ENCODE results near the gene SETBP1. TPM values are rescaled to one million over a fixed set of nuclear protein-coding genes. Genes with fewer than 3 reads are reported as not detected.
"Not testable (repeated sequence)": the region's sequence is repeated elsewhere in the genome, so short reads cannot be mapped to it uniquely, and the experiment has no call there.

Gene SETBP1
- polyA plus RNA-seq, 6 donors from 2014 or later: 6.0 to 20.2 (median 10.0) TPM

- no peak for DNase-seq
- H3K4me3 Mint-ChIP-seq: peak overlapping the region in 1 of 8 donors; percentile 47
- no peak for ATAC-seq (ENCODE audit: low read depth in 2 of 2)
- H3K4me1 Mint-ChIP-seq: peaks cover 74 to 88% (median 83%) of the 10 kb centered on the region in 3 donors
- H3K27me3 Mint-ChIP-seq: no peaks in the 10 kb centered on the region
- H3K36me3 Mint-ChIP-seq: peaks cover 36 to 57% of the 10 kb centered on the region in 2 donors
- H3K27ac Mint-ChIP-seq: peak overlapping the region in 3 of 6 donors; percentile 11 to 78 (median 70)
- peaks cover 0 to 3% (median 0%) of the 10 kb centered on the region in 7 donors for H3K9me3 Mint-ChIP-seq
These were observed 36.0 kb downstream of the SETBP1 start for GRCh38 chr18:44716697-44717163.

- Mint-ChIP-seq H3K27ac (peak overlapping the region in 3 of 6 donors; percentile 27 to 79 (median 58)), H3K4me1 (peaks cover 89 to 96% (median 96%) of the 10 kb centered on the region in 3 donors), H3K9me3 (peaks cover 0 to 3% (median 0%) of the 10 kb centered on the region in 7 donors), H3K36me3 (peaks cover 15 to 37% of the 10 kb centered on the region in 2 donors), H3K4me3 (peak overlapping the region in 1 of 8 donors; percentile 14), H3K27me3 (no peaks in the 10 kb centered on the region)
- ATAC-seq (ENCODE audit: low read depth in 2 of 2) (no peak), DNase-seq (no peak)
These were observed 38.9 kb downstream of the SETBP1 start for GRCh38 chr18:44719519-44720060.

- H3K4me3 Mint-ChIP-seq: peak overlapping the region in 7 of 8 donors; percentile 8 to 82 (median 65)
- not testable (repeated sequence) for H3K27me3 Mint-ChIP-seq, H3K9me3 Mint-ChIP-seq
- ATAC-seq (ENCODE audit: low read depth in 2 of 2) (peak; percentile 23 to 35), DNase-seq (peak; percentile 25)
- H3K4me1 Mint-ChIP-seq: peaks cover 96 to 98% (median 97%) of the 10 kb centered on the region in 3 donors
- peaks cover 10 to 35% of the 10 kb centered on the region in 2 donors for H3K36me3 Mint-ChIP-seq
- H3K27ac Mint-ChIP-seq: peak overlapping the region in 5 of 6 donors; percentile 49 to 94 (median 79)
These were observed 41.1 kb downstream of the SETBP1 start for GRCh38 chr18:44721748-44722147.

- Mint-ChIP-seq H3K4me3 (peak overlapping the region in 5 of 8 donors; percentile 26 to 80 (median 65)), H3K27me3 (no peaks in the 10 kb centered on the region), H3K9me3 (peaks cover 0 to 3% (median 0%) of the 10 kb centered on the region in 7 donors), H3K4me1 (peaks cover 80 to 97% (median 91%) of the 10 kb centered on the region in 3 donors), H3K27ac (peak overlapping the region; percentile 42 to 94 (median 78)), H3K36me3 (peaks cover 10 to 21% of the 10 kb centered on the region in 2 donors)
- peak; percentile 37 for DNase-seq
- ATAC-seq (ENCODE audit: low read depth in 2 of 2): peak; percentile 30 to 54
These were observed 42.7 kb downstream of the SETBP1 start for GRCh38 chr18:44723411-44723810.

GRCh38 chr18:44724105-44724778 lies 43.6 kb downstream of the SETBP1 start:
- Mint-ChIP-seq H3K4me3 (peak overlapping the region; percentile 2 to 83 (median 56)), H3K27ac (peak overlapping the region; percentile 78 to 97 (median 94)), H3K9me3 (peaks cover 0 to 3% (median 0%) of the 10 kb centered on the region in 7 donors), H3K36me3 (peaks cover 4 to 19% of the 10 kb centered on the region in 2 donors), H3K4me1 (peaks cover 80 to 97% (median 91%) of the 10 kb centered on the region in 3 donors), H3K27me3 (no peaks in the 10 kb centered on the region)
- DNase-seq (no peak), ATAC-seq (ENCODE audit: low read depth in 2 of 2) (no peak)

GRCh38 chr18:44725300-44726058 lies 44.8 kb downstream of the SETBP1 start:
- Mint-ChIP-seq H3K9me3 (peaks cover 0 to under 1% (median 0%) of the 10 kb centered on the region in 7 donors), H3K4me1 (peaks cover 83 to 99% (median 93%) of the 10 kb centered on the region in 3 donors), H3K4me3 (peak overlapping the region; percentile 45 to 87 (median 78)), H3K27me3 (no peaks in the 10 kb centered on the region), H3K36me3 (peaks cover under 1 to 15% of the 10 kb centered on the region in 2 donors), H3K27ac (peak overlapping the region; percentile 78 to 97 (median 94))
- DNase-seq (peak; percentile 34), ATAC-seq (ENCODE audit: low read depth in 2 of 2) (peak; percentile 37 to 63)

GRCh38 chr18:44726059-44726421 lies 45.4 kb downstream of the SETBP1 start:
- H3K36me3 Mint-ChIP-seq: peaks cover 0 to 16% of the 10 kb centered on the region in 2 donors
- H3K27ac Mint-ChIP-seq: peak overlapping the region; percentile 33 to 97 (median 86)
- H3K4me3 Mint-ChIP-seq: peak overlapping the region; percentile 45 to 87 (median 78)
- DNase-seq (no peak), ATAC-seq (ENCODE audit: low read depth in 2 of 2) (no peak)
- H3K27me3 Mint-ChIP-seq: no peaks in the 10 kb centered on the region
- H3K4me1 Mint-ChIP-seq: peaks cover 83 to 99% (median 93%) of the 10 kb centered on the region in 3 donors
- H3K9me3 Mint-ChIP-seq: no peaks in the 10 kb centered on the region

- Mint-ChIP-seq H3K27me3 (no peaks in the 10 kb centered on the region), H3K4me1 (peaks cover 82 to 99% (median 93%) of the 10 kb centered on the region in 3 donors), H3K4me3 (peak overlapping the region in 1 of 8 donors; percentile 68), H3K27ac (peak overlapping the region in 2 of 6 donors; percentile 54 to 79), H3K9me3 (no peaks in the 10 kb centered on the region), H3K36me3 (peaks cover 0 to 16% of the 10 kb centered on the region in 2 donors)
- ATAC-seq (ENCODE audit: low read depth in 2 of 2) (no peak), DNase-seq (no peak)
These were observed 46.6 kb downstream of the SETBP1 start for GRCh38 chr18:44727291-44727690.

- Mint-ChIP-seq H3K36me3 (peaks cover 0 to 16% of the 10 kb centered on the region in 2 donors), H3K27ac (peak overlapping the region in 4 of 6 donors; percentile 2 to 78 (median 19)), H3K4me3 (peak overlapping the region in 4 of 8 donors; percentile 3 to 82 (median 40)), H3K9me3 (no peaks in the 10 kb centered on the region), H3K4me1 (peaks cover 78 to 99% (median 91%) of the 10 kb centered on the region in 3 donors), H3K27me3 (no peaks in the 10 kb centered on the region)
- ATAC-seq (ENCODE audit: low read depth in 2 of 2) (peak in 1 of 2 donors; percentile 37), DNase-seq (no peak)
These were observed 49.0 kb downstream of the SETBP1 start for GRCh38 chr18:44729631-44730101.

GRCh38 chr18:44730803-44731529 lies 50.3 kb downstream of the SETBP1 start:
- peak overlapping the region; percentile 21 to 82 (median 58) for H3K4me3 Mint-ChIP-seq
- no peak for DNase-seq

GRCh38 chr18:44731530-44732237 lies 51.0 kb downstream of the SETBP1 start:
- DNase-seq (peak; percentile 48), ATAC-seq (ENCODE audit: low read depth in 2 of 2) (peak; percentile 75 to 89)
- Mint-ChIP-seq H3K4me1 (peaks cover 71 to 99% (median 86%) of the 10 kb centered on the region in 3 donors), H3K36me3 (peaks cover 0 to 19% of the 10 kb centered on the region in 2 donors), H3K4me3 (peak overlapping the region; percentile 21 to 82 (median 46)), H3K27me3 (no peaks in the 10 kb centered on the region), H3K27ac (peak overlapping the region; percentile 25 to 88 (median 72)), H3K9me3 (no peaks in the 10 kb centered on the region)

More at GRCh38 chr18:44730803-44731529, 50.3 kb downstream of the SETBP1 start:
- Mint-ChIP-seq H3K9me3 (no peaks in the 10 kb centered on the region), H3K36me3 (peaks cover 0 to 16% of the 10 kb centered on the region in 2 donors), H3K27ac (peak overlapping the region in 5 of 6 donors; percentile 49 to 86 (median 79)), H3K27me3 (no peaks in the 10 kb centered on the region), H3K4me1 (peaks cover 76 to 99% (median 90%) of the 10 kb centered on the region in 3 donors)
- no peak for ATAC-seq (ENCODE audit: low read depth in 2 of 2)

GRCh38 chr18:44732238-44732563 lies 51.5 kb downstream of the SETBP1 start:
- peaks cover 76 to 98% (median 85%) of the 10 kb centered on the region in 3 donors for H3K4me1 Mint-ChIP-seq
- no peak for DNase-seq
- no peak for ATAC-seq (ENCODE audit: low read depth in 2 of 2)
- H3K27ac Mint-ChIP-seq: peak overlapping the region in 3 of 6 donors; percentile 49 to 88 (median 83)
- H3K27me3 Mint-ChIP-seq: no peaks in the 10 kb centered on the region
- H3K4me3 Mint-ChIP-seq: peak overlapping the region in 4 of 8 donors; percentile 37 to 82 (median 66)
- H3K36me3 Mint-ChIP-seq: peaks cover 0 to 24% of the 10 kb centered on the region in 2 donors
- no peaks in the 10 kb centered on the region for H3K9me3 Mint-ChIP-seq

Data from naive B cell (primary cell).